GM21528 (cell line): ENCODE data around the gene ZDHHC18.

ENCODE experiments used
- ATAC-seq: cut with Tn5 transposase; IDR thresholded peaks from one replicate; pipeline ENCODE4 v1.9.1; 2021; ENCODE audit warnings: mild to moderate bottlenecking, moderate library complexity; ENCODE audit not compliant: unreplicated experiment, low FRiP score

ZDHHC18 gene

DNA sequence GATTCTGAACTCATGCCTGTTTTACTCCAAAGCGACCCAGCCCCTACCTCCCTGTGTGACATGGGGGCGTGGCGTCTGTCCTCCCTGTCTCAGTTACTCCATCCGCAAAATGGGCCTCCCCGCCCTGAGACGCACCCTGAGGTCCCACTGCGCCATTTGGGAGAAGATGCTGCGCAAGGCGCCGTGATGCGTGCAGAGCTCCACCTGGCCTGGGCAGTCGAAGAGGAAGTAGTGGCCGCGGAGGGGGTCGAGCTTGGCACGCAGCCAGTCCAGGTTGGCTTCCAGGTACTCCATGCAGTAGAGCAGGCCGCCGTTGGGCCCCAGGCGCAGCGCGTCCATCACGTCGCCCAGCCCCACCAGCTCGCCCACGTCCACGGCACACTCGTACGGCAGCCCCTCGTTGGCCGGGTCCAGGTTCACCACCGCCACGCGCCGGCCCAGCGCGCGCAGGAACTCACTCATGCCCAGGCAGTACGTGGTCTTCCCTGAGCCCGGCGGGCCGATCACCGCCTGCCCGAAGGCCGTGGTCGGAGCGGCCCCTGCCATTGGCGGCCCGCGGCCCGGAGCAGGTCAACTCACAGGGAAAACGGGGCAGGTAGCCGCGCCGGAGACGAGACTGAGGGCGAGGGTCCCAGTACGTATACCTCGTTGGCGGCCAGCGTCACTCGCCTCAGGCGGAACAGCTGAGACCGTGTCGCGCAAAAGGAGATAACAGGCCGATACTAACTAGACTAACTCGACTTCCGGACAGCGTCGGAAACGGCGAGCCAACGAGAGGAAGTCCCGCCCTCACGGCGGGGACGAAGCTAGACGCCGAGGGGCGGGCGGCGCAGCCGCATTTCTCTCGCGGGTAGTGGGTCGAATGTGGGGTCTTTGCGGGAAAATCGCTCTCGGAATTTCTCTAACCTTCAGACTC, 63.3 kb downstream of the ZDHHC18 start, which contains the start of gene GPN2:
TSS of gene GPN2 (minus strand) at position 733 of the 916 bp plus-strand sequence. CDS start at position 546, 187 bp downstream.
- peak; percentile 74 for ATAC-seq

DNA sequence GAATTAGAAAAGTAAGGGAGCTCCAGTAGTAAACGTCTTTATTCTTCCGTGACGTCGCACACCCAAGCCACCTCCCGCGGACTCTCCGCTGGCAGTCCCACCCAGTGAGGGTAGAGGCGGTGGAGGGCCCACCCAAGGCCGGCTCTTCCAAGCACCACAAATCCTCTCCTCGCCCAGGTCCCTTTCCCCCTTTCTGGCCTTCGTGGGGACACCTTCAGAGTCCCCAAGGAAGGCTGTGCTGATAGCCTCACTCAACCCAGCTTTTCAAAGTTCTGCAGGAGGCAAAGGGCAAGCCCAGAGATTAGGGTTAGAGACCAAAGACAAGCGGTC, 63.9 kb downstream of the ZDHHC18 start:
- ATAC-seq = peak; percentile 35

GRCh38 chr1:26894263-26894662, 67.8 kb downstream of the ZDHHC18 start:
- no peak for ATAC-seq

GRCh38 chr1:26897351-26897750, 70.9 kb downstream of the ZDHHC18 start:
- no peak for ATAC-seq

DNA sequence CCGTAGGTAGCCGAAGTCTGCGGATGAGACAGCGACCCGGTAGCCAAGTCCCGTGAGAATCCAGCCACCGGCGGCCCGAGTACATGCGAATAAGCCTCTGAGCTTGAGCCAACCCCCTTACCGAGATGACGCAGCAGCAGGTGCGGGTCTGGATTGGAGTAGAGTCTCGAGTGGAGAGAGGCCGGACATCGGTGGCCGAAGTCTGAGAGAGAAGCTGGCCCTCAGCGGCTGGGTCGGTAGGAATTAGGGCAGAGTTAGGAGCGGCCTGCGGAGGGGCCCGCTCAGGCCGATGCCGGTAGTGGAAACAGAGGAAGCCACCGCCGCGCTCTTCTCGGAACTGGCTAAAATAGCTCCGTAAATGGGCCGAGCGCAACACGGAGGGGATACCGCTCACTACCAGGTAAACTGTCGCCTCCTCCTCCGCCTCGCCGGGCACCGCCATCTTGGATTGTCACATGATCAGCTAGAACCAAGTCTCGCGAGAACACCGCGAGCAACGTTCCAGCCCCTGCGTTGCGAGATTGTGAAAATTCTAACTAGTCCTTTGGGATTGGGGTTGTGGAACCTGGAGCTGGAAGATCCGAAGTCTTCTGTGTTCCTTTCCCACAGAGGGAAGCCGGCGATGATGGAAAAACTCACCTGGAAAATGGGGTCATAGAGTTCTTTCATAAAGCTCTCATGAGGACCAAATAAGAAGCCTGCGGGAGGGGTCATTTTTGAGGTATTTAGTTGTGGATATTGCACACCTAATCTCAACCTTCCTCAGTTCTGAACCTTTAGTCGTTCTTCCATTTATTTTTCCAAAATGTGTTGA, 73.7 kb downstream of the ZDHHC18 start, which contains the start of gene GPATCH3:
TSS of gene GPATCH3 (minus strand) at position 467 of the 814 bp plus-strand sequence. CDS start at position 442, 25 bp downstream.
- ATAC-seq = peak; percentile 78

GRCh38 chr1:26900815-26901511, 74.5 kb downstream of the ZDHHC18 start:
- no peak for ATAC-seq
